ENCODE measurements around the gene CARMIL1.

The CARMIL1 gene

DNA sequence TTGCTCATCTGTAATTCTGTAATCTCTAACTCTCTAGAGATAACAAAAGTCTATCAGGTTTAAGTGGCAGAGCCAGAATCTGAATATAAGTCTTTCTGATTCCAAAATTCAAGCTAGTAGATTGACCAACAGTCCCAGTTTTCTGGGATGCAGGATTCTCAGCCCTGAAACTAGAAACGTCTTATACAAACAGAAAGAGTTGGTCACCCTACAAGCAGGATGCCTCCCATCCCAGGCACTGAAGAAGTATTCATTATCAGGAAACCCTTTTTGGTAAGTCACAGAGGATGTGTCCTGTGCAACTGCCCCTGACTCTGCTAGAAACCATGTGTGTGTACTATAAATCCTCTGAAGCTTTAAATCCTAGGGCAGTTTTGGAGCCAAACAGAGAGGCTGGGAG is 135.0 kb downstream of the CARMIL1 start:
- no peak overlapping the region for H3K27ac ChIP-seq
- no peak overlapping the region for H3K4me3 ChIP-seq (ENCODE audit: low read depth, low read length)
- H3K4me1 ChIP-seq, result peaks cover 17% of the 10 kb centered on the region

DNA sequence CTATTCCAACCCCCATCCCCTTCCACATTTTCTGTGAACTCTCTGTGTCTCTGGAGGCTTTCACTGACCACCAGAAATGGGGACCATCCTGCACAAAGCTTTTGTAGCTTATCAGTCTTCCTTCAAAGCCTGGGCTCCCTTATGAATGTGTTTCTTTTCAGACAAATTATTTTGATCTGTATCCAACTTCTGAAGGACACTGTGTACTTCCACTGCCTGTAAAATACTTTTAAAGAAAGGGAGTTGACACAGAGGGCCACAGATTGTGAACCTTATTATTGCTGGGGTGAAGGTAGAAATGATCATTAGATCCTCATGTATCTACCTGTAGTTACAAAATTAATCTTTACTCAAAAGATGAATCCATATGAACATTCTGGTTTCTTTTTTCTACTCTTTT is 135.6 kb downstream of the CARMIL1 start:
- no peaks in the 10 kb centered on the region for H3K79me2 ChIP-seq
- no peak overlapping the region for H3K9ac ChIP-seq
- no peaks in the 10 kb centered on the region for H3K9me3 ChIP-seq (ENCODE audit: control insufficient read depth, low read length)
- no peak overlapping the region for H3K4me3 ChIP-seq (ENCODE audit: low read depth, low read length)
- H3K36me3 ChIP-seq (ENCODE audit: control insufficient read depth, insufficient read depth, low read length), result no peaks in the 10 kb centered on the region
- H3K27ac ChIP-seq, result no peak overlapping the region
- TF ChIP-seq, protein P1, sequence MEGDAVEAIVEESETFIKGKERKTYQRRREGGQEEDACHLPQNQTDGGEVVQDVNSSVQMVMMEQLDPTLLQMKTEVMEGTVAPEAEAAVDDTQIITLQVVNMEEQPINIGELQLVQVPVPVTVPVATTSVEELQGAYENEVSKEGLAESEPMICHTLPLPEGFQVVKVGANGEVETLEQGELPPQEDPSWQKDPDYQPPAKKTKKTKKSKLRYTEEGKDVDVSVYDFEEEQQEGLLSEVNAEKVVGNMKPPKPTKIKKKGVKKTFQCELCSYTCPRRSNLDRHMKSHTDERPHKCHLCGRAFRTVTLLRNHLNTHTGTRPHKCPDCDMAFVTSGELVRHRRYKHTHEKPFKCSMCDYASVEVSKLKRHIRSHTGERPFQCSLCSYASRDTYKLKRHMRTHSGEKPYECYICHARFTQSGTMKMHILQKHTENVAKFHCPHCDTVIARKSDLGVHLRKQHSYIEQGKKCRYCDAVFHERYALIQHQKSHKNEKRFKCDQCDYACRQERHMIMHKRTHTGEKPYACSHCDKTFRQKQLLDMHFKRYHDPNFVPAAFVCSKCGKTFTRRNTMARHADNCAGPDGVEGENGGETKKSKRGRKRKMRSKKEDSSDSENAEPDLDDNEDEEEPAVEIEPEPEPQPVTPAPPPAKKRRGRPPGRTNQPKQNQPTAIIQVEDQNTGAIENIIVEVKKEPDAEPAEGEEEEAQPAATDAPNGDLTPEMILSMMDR (IDR thresholded peaks at IDR 0.05), result no peak
- H2AFZ ChIP-seq, result no peak overlapping the region
- H3K27me3 ChIP-seq (ENCODE audit: control insufficient read depth, insufficient read depth, low read length), result no peaks in the 10 kb centered on the region
- no peak overlapping the region for H3K4me2 ChIP-seq (ENCODE audit: low read length)
- H3K4me1 ChIP-seq, result peaks cover 20% of the 10 kb centered on the region

More for the DNA sequence above, 135.0 kb downstream of the CARMIL1 start:
- H3K36me3 ChIP-seq (ENCODE audit: control insufficient read depth, insufficient read depth, low read length), result no peaks in the 10 kb centered on the region
- no peak overlapping the region for H3K4me2 ChIP-seq (ENCODE audit: low read length)
- no peaks in the 10 kb centered on the region for H3K27me3 ChIP-seq (ENCODE audit: control insufficient read depth, insufficient read depth, low read length)
- TF ChIP-seq, protein P1 (IDR thresholded peaks at IDR 0.05), result no peak
- no peak overlapping the region for H3K9ac ChIP-seq
- no peak overlapping the region for H2AFZ ChIP-seq
- no peaks in the 10 kb centered on the region for H3K79me2 ChIP-seq
- no peaks in the 10 kb centered on the region for H3K9me3 ChIP-seq (ENCODE audit: control insufficient read depth, low read length)

DNA sequence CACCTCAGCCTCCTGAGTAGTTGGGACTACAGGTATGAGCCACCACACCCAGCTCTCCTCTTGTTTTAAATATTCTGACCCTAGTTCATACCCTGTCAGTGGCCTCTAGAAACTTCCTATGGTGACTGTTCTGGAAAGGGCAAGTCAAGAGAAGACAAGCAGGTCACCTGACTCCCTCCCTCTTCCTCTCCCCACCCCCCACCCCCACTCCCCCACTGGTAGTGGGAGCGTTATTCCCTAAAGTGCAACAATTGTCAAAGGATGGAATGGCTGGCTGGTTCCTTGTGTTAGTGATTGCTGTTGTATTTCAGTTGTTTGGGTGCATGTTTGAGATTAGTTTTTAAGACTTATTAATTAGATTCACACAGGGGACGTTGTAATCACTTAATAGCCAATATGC is 136.1 kb downstream of the CARMIL1 start:
- no peaks in the 10 kb centered on the region for H3K36me3 ChIP-seq (ENCODE audit: control insufficient read depth, insufficient read depth, low read length)
- H2AFZ ChIP-seq, result no peak overlapping the region
- no peak overlapping the region for H3K4me3 ChIP-seq (ENCODE audit: low read depth, low read length)
- no peak overlapping the region for H3K27ac ChIP-seq
- H3K9me3 ChIP-seq (ENCODE audit: control insufficient read depth, low read length), result no peaks in the 10 kb centered on the region
- H3K79me2 ChIP-seq, result no peaks in the 10 kb centered on the region
- no peaks in the 10 kb centered on the region for H3K27me3 ChIP-seq (ENCODE audit: control insufficient read depth, insufficient read depth, low read length)
- H3K4me2 ChIP-seq (ENCODE audit: low read length), result no peak overlapping the region
- peaks cover 20% of the 10 kb centered on the region for H3K4me1 ChIP-seq
- H3K9ac ChIP-seq, result no peak overlapping the region
- TF ChIP-seq, protein P1 (IDR thresholded peaks at IDR 0.05), result no peak

DNA sequence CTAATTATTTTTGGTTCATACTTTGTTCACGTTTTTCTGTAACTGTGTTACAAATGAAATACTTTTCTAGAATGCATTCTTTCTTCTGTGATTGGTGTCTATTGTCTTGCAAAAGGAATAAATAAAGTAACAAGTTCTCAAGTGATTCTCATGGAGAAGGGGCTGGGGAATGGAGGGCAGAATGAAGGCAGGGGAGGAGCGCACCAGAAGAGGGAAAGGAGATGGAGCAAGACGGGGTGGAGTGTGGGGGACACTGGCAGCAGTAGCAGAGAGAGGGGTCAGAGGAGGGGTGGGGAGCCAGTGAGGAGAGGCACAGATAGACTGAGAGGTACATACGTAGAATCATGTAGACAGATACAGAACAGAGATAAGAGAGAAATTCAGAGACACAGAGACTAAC is 136.5 kb downstream of the CARMIL1 start:
- H3K36me3 ChIP-seq (ENCODE audit: control insufficient read depth, insufficient read depth, low read length), result no peaks in the 10 kb centered on the region
- no peak overlapping the region for H3K4me3 ChIP-seq (ENCODE audit: low read depth, low read length)
- no peaks in the 10 kb centered on the region for H3K27me3 ChIP-seq (ENCODE audit: control insufficient read depth, insufficient read depth, low read length)
- H3K79me2 ChIP-seq, result no peaks in the 10 kb centered on the region
- H2AFZ ChIP-seq, result no peak overlapping the region
- TF ChIP-seq, protein P1 (IDR thresholded peaks at IDR 0.05), result no peak
- no peak overlapping the region for H3K27ac ChIP-seq
- peaks cover 20% of the 10 kb centered on the region for H3K4me1 ChIP-seq
- H3K4me2 ChIP-seq (ENCODE audit: low read length), result no peak overlapping the region
- no peak overlapping the region for H3K9ac ChIP-seq
- H3K9me3 ChIP-seq (ENCODE audit: control insufficient read depth, low read length), result no peaks in the 10 kb centered on the region

DNA sequence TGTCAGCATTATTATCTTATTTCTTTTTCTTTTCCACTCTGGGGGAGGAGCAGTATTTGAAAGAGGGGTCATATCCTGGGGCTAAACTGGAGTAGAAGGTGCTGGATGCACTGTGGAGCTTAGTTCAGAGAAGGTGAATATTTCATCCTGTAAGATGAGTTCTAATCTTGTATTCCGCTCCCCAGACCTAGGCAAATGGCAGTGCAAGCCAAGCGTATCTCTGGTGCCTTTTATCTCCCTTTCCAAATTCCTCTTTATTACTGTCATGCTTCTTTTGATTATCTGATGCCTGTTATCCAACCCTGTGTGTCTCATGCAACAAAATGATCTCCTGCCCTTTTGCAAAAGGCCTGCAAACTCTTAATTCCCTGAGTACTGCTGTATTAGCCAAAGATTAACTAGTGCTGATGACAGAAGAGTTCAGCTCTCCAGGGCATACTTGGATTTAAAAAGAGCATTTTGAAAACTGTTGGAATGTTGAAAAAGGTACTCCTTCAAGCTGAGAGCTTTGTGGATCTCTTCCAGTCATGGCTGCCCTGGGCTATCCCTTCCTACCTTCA is 138.0 kb downstream of the CARMIL1 start:
- H3K27ac ChIP-seq, result no peak overlapping the region
- no peaks in the 10 kb centered on the region for H3K36me3 ChIP-seq (ENCODE audit: control insufficient read depth, insufficient read depth, low read length)
- H3K4me2 ChIP-seq (ENCODE audit: low read length), result no peak overlapping the region
- no peak overlapping the region for H3K9ac ChIP-seq
- H3K4me1 ChIP-seq, result peaks cover 20% of the 10 kb centered on the region
- H3K4me3 ChIP-seq (ENCODE audit: low read depth, low read length), result no peak overlapping the region
- H3K9me3 ChIP-seq (ENCODE audit: control insufficient read depth, low read length), result no peaks in the 10 kb centered on the region
- TF ChIP-seq, protein P1 (IDR thresholded peaks at IDR 0.05), result no peak
- H2AFZ ChIP-seq, result no peak overlapping the region
- H3K79me2 ChIP-seq, result no peaks in the 10 kb centered on the region
- H3K27me3 ChIP-seq (ENCODE audit: control insufficient read depth, insufficient read depth, low read length), result no peaks in the 10 kb centered on the region
